ENCODE data around the gene SHISA7.
"Not testable (repeated sequence)": the region's sequence is repeated elsewhere in the genome, so short reads cannot be mapped to it uniquely, and the experiment has no call there.

- not testable (repeated sequence) for TF ChIP-seq POLR2A (IDR thresholded peaks at IDR 0.05; ENCODE audit: low read length); GATA1 (IDR thresholded peaks at IDR 0.05; ENCODE audit: low read depth, low read length)
Measured at GRCh38 chr19:55401390-55401789, 41.7 kb downstream of the SHISA7 start.
